Chondrocyte (in vitro differentiated cells): Measurements from ENCODE around the gene MCCC2. TPM values are rescaled to one million over a fixed set of nuclear protein-coding genes. Genes with fewer than 3 reads are reported as not detected.
A peak's percentile ranks its signal among the peaks of the same experiment; 100 is the strongest.

Source experiments
- DNase-seq: peaks from one replicate; pipeline ENCODE4 v3.0.0; 2021; ENCODE audit warnings: mixed read lengths, low spot score
- H3K27ac Mint-ChIP-seq: one replicate; pipeline ENCODE4 v1.8.0; 2021; ENCODE audit warnings: mild to moderate bottlenecking, moderate library complexity, mixed read lengths; ENCODE audit not compliant: unreplicated experiment
- H3K27me3 Mint-ChIP-seq: 2 replicates; pipeline ENCODE4 v1.8.0; 2021; ENCODE audit warnings: low read depth, mixed read lengths
- H3K36me3 Mint-ChIP-seq: 2 replicates; pipeline ENCODE4 v1.8.0; 2021; ENCODE audit warnings: low read depth, mixed read lengths
- H3K4me1 Mint-ChIP-seq: 2 replicates; pipeline ENCODE4 v1.8.0; 2021; ENCODE audit warnings: low read depth, mild to moderate bottlenecking, mixed read lengths
- H3K4me3 Mint-ChIP-seq: one replicate; pipeline ENCODE4 v1.8.0; 2021; ENCODE audit warnings: mild to moderate bottlenecking, moderate library complexity, mixed read lengths; ENCODE audit not compliant: unreplicated experiment
- H3K9me3 Mint-ChIP-seq: 2 replicates; pipeline ENCODE4 v1.8.0; 2021; ENCODE audit warnings: low read depth, mixed read lengths
- CTCF ChIP-seq: fragments of 200-600 bp; sonication (generic); IDR thresholded peaks from 2 replicates; pipeline ENCODE4 v1.5.0; 2021; ENCODE audit warnings: antibody characterized with exemption, mild to moderate bottlenecking, moderate library complexity
- total RNA-seq: library from RNA; stranded (reverse); gene quantifications from 3 replicates; pipeline ENCODE4 v1.2.1, GENCODE V29; 2021

Gene MCCC2
- total RNA-seq, 1 donor from 2014 or later, result 20.5 TPM

GRCh38 chr5:71693828-71694427 lies 106.8 kb downstream of the MCCC2 start:
- Mint-ChIP-seq H3K27me3 (peaks cover 19% of the 10 kb centered on the region), H3K4me3 (peak overlapping the region; percentile 23), H3K36me3 (no peaks in the 10 kb centered on the region), H3K9me3 (no peaks in the 10 kb centered on the region), H3K4me1 (peaks cover 9% of the 10 kb centered on the region), H3K27ac (no peak overlapping the region)
- no peak for DNase-seq
- TF ChIP-seq CTCF, result no peak

GRCh38 chr5:71695071-71695470 lies 107.9 kb downstream of the MCCC2 start:
- no peak overlapping the region for H3K4me3 Mint-ChIP-seq
- no peak for TF ChIP-seq CTCF
- no peaks in the 10 kb centered on the region for H3K9me3 Mint-ChIP-seq
- H3K36me3 Mint-ChIP-seq, result no peaks in the 10 kb centered on the region
- H3K4me1 Mint-ChIP-seq, result peaks cover 9% of the 10 kb centered on the region
- H3K27me3 Mint-ChIP-seq, result peaks cover 12% of the 10 kb centered on the region
- no peak overlapping the region for H3K27ac Mint-ChIP-seq
- DNase-seq, result no peak

- Mint-ChIP-seq H3K27me3 (peaks cover 9% of the 10 kb centered on the region), H3K9me3 (no peaks in the 10 kb centered on the region), H3K27ac (no peak overlapping the region), H3K4me1 (peaks cover 9% of the 10 kb centered on the region), H3K4me3 (no peak overlapping the region), H3K36me3 (no peaks in the 10 kb centered on the region)
- TF ChIP-seq CTCF, result no peak
- DNase-seq, result no peak
Observed at GRCh38 chr5:71695595-71695994, 108.5 kb downstream of the MCCC2 start.

GRCh38 chr5:71697967-71698366 lies 110.8 kb downstream of the MCCC2 start:
- H3K4me1 Mint-ChIP-seq, result peaks cover 9% of the 10 kb centered on the region
- DNase-seq, result no peak

GRCh38 chr5:71699233-71699632 lies 112.1 kb downstream of the MCCC2 start:
- Mint-ChIP-seq H3K27ac (no peak overlapping the region), H3K9me3 (no peaks in the 10 kb centered on the region), H3K4me1 (peaks cover 3% of the 10 kb centered on the region), H3K4me3 (no peak overlapping the region), H3K27me3 (peaks cover 16% of the 10 kb centered on the region), H3K36me3 (no peaks in the 10 kb centered on the region)
- DNase-seq, result no peak
- no peak for TF ChIP-seq CTCF

More at GRCh38 chr5:71697967-71698366, 110.8 kb downstream of the MCCC2 start:
- Mint-ChIP-seq H3K9me3 (no peaks in the 10 kb centered on the region), H3K36me3 (no peaks in the 10 kb centered on the region), H3K4me3 (no peak overlapping the region), H3K27ac (no peak overlapping the region), H3K27me3 (peaks cover 11% of the 10 kb centered on the region)
- TF ChIP-seq CTCF, result peak; percentile 60
